ENCODE measurements around the gene ECE2. TPM values are rescaled to one million over a fixed set of nuclear protein-coding genes. Genes with fewer than 3 reads are reported as not detected.

ECE2 gene
- total RNA-seq, 4 donors from 2014 or later = not detected

GRCh38 chr3:184335291-184335660 lies 59.5 kb downstream of the ECE2 start:
- no peaks in the 10 kb centered on the region for H3K27me3 ChIP-seq
- H3K4me1 ChIP-seq = peaks cover 12 to 28% (median 24%) of the 10 kb centered on the region in 4 donors
- no peak for DNase-seq
- peak overlapping the region in 2 of 4 donors; percentile 75 to 88 for H3K4me3 ChIP-seq
- 47 to 52% methylated on average over 2 to 4 of the region's 4 CpGs for WGBS, 2 donors (ENCODE audit: low coverage in 1 of 2)
- H3K27ac ChIP-seq = peak overlapping the region; percentile 94 to 99 (median 97)
- peaks cover 0 to 36% (median 12%) of the 10 kb centered on the region in 4 donors for H3K36me3 ChIP-seq
- H3K9me3 ChIP-seq = no peaks in the 10 kb centered on the region
- intact Hi-C loops (cut with DNase I; ENCODE audit: low total_unique reads) = no loop called here
- no peak for TF ChIP-seq CTCF (IDR thresholded peaks at IDR 0.05)
- no peak for TF ChIP-seq EP300 (IDR thresholded peaks at IDR 0.05; ENCODE audit: low read depth)
- no peak for TF ChIP-seq POLR2AphosphoS5 (IDR thresholded peaks at IDR 0.05)
- TF ChIP-seq POLR2A (IDR thresholded peaks at IDR 0.05) = no peak
- in situ Hi-C loops (cut with MboI; ENCODE audit: low pct_ligation_motif_present in 1 of 4, low pct_unique_long_range_greater_than_20kb in 1 of 4, low sequenced_read_pairs in 3 of 4) = no loop called here

GRCh38 chr3:184335661-184336546 lies 60.1 kb downstream of the ECE2 start:
- Histone ChIP-seq H3K36me3 (peaks cover 0 to 30% (median 9%) of the 10 kb centered on the region in 4 donors), H3K4me1 (peaks cover 12 to 28% (median 24%) of the 10 kb centered on the region in 4 donors), H3K9me3 (no peaks in the 10 kb centered on the region), H3K27ac (peak overlapping the region; percentile 94 to 99 (median 97)), H3K4me3 (peak overlapping the region; percentile 70 to 95 (median 82)), H3K27me3 (no peaks in the 10 kb centered on the region)
- in situ Hi-C loops (cut with MboI; ENCODE audit: low pct_ligation_motif_present in 1 of 4, low pct_unique_long_range_greater_than_20kb in 1 of 4, low sequenced_read_pairs in 3 of 4) = no loop called here
- peak; percentile 81 for TF ChIP-seq POLR2A (IDR thresholded peaks at IDR 0.05)
- peak; percentile 8 for TF ChIP-seq EP300 (IDR thresholded peaks at IDR 0.05; ENCODE audit: low read depth)
- TF ChIP-seq CTCF (IDR thresholded peaks at IDR 0.05) = no peak
- TF ChIP-seq POLR2AphosphoS5 (IDR thresholded peaks at IDR 0.05) = peak; percentile 96 to 98 (median 96)
- peak; percentile 92 for DNase-seq
- 0% methylated on average over 6 to 60 of the region's 77 CpGs for WGBS, 2 donors (ENCODE audit: low coverage in 1 of 2)
- intact Hi-C loops (cut with DNase I; ENCODE audit: low total_unique reads) = no loop called here

- Histone ChIP-seq H3K4me3 (peak overlapping the region; percentile 70 to 95 (median 82)), H3K4me1 (peaks cover 12 to 28% (median 24%) of the 10 kb centered on the region in 4 donors), H3K36me3 (peaks cover 0 to 22% (median 5%) of the 10 kb centered on the region in 4 donors), H3K27ac (peak overlapping the region; percentile 94 to 99 (median 97)), H3K27me3 (no peaks in the 10 kb centered on the region), H3K9me3 (no peaks in the 10 kb centered on the region)
- in situ Hi-C loops (cut with MboI; ENCODE audit: low pct_ligation_motif_present in 1 of 4, low pct_unique_long_range_greater_than_20kb in 1 of 4, low sequenced_read_pairs in 3 of 4) = no loop called here
- DNase-seq = no peak
- intact Hi-C loops (cut with DNase I; ENCODE audit: low total_unique reads) = no loop called here
- TF ChIP-seq POLR2AphosphoS5 (IDR thresholded peaks at IDR 0.05) (peak; percentile 29 to 56 (median 48)), POLR2A (IDR thresholded peaks at IDR 0.05) (no peak), CTCF (IDR thresholded peaks at IDR 0.05) (no peak), EP300 (IDR thresholded peaks at IDR 0.05; ENCODE audit: low read depth) (no peak)
- 0 to 17% methylated on average over 4 to 15 of the region's 17 CpGs for WGBS, 2 donors (ENCODE audit: low coverage in 1 of 2)
These were observed 61.0 kb downstream of the ECE2 start for GRCh38 chr3:184336547-184337398.

GRCh38 chr3:184337399-184337714 lies 61.5 kb downstream of the ECE2 start, which contains the start of gene FAM131A:
Gene FAM131A (plus strand): TSS chr3:184337600. CDS start chr3:184337631, 31 bp downstream.
- 70 to 75% methylated on average over 3 to 6 of the region's 6 CpGs for WGBS, 2 donors (ENCODE audit: low coverage in 1 of 2)
- Histone ChIP-seq H3K4me1 (peaks cover 12 to 28% (median 24%) of the 10 kb centered on the region in 4 donors), H3K9me3 (no peaks in the 10 kb centered on the region), H3K4me3 (peak within 1 kb of the TSS; percentile 70 to 95 (median 82)), H3K36me3 (peaks cover 0 to 19% (median 5%) of the 10 kb centered on the region in 4 donors), H3K27ac (peak within 1 kb of the TSS; percentile 94 to 99 (median 97)), H3K27me3 (no peaks in the 10 kb centered on the region)
- in situ Hi-C loops (cut with MboI; ENCODE audit: low pct_ligation_motif_present in 1 of 4, low pct_unique_long_range_greater_than_20kb in 1 of 4, low sequenced_read_pairs in 3 of 4) (no loop called here), intact Hi-C loops (cut with DNase I; ENCODE audit: low total_unique reads) (no loop called here)
- peak; percentile 53 for DNase-seq
- TF ChIP-seq CTCF (IDR thresholded peaks at IDR 0.05) (peak in 1 of 5 experiments; percentile 12), POLR2AphosphoS5 (IDR thresholded peaks at IDR 0.05) (peak in 1 of 3 donors; percentile 35), EP300 (IDR thresholded peaks at IDR 0.05; ENCODE audit: low read depth) (no peak), POLR2A (IDR thresholded peaks at IDR 0.05) (no peak)
